ENCODE measurements around the gene TAF11L2.
"Not testable (repeated sequence)": the region's sequence is repeated elsewhere in the genome, so short reads cannot be mapped to it uniquely, and the experiment has no call there.

The TAF11L2 gene

GRCh38 chr5:17528369-17528768, 30.3 kb downstream of the TAF11L2 start, which contains the start of gene TAF11L6:
Gene TAF11L6, plus strand, starts transcription at chr5:17528669.
- not testable (repeated sequence) for DNase-seq

Data from NCI-H1417 (cell line).